Keratinocyte (primary cell): ENCODE results near the gene KLF11.

Source experiments
- CTCF ChIP-seq, 3 experiments: IDR thresholded peaks in 1 of 3; conservative IDR thresholded peaks in 1 of 3; optimal IDR thresholded peaks in 1 of 3; 2 replicates in 2 of 3; 3 replicates in 1 of 3; pipeline versions ENCODE3 to v1.5.1; 2011; ENCODE audit warnings: low read length in 3 of 3, mild to moderate bottlenecking in 3 of 3, moderate library complexity in 2 of 3, control low read depth in 1 of 3, inconsistent platforms in 1 of 3; ENCODE audit not compliant: insufficient read depth in 2 of 3; ENCODE audit errors: extremely low read depth in 1 of 3
- EZH2 ChIP-seq: IDR thresholded peaks from one replicate; pipeline ENCODE4 v1.6.1; 2012; ENCODE audit warnings: inconsistent platforms, mild to moderate bottlenecking, low read length, moderate library complexity

DNA sequence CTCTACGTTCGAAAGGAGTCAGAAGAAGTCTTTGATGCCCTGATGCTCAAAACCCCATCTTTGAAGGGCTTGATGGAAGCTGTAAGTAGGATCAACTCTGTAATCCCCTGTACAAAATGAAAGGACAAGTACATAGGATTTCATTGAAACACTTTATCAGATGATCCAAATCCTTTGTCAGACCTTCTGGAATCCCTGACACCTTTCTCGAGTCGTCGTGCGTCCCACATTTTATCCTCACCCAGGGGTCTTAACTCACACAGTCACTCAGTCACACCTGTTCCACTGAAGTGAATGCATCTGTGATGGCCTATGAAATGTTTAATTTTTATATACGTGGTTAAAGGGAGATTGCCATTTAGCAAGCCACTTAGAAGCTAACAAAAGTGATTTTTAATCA is 47.0 kb upstream of the KLF11 start:
- TF ChIP-seq EZH2 (no peak), CTCF (optimal IDR thresholded peaks at IDR 0.05 in 1 of 3, IDR thresholded peaks at IDR 0.05 in 1 of 3, conservative IDR thresholded peaks at IDR 0.05 in 1 of 3; ENCODE audit: extremely low read depth in 1 of 3, insufficient read depth in 2 of 3, low read length in 3 of 3) (no peak)
